ENCODE measurements around the gene KIAA1671.

Gene KIAA1671

DNA sequence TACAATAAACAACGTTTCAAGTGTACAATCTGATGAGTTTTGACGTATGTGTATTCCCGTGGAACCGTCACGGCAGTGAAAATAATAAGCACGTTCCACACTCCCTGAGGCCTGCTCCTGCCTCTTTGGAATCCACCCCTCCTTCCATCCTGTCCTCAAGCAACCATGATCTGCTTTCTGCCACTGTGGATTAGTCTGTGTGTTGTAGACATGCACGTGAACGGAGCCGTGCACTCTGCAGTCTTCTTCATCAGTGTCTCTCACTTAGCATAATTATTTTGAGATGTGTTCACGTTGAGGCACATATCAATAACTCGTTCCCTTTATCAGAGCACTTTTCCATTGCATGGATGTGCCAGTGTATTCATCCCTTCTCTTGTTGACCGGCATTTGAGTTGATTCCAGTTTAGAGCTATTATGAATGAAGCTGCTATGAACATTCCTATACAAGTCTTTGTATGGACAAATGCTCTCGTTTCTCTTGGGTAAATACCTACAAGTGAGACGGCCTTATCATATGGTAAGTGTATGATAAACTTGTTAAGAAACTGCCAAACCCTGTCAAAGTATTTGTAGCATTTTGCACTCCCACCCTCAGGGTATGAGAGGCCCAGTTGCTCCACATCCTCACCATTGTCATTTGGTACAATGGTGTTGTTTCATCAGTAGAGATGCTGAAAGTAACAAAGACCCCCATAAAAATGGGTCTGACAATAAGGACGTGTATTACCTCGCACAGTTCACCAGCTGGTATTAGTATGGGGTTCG, 144.3 kb downstream of the KIAA1671 start:
- no peak for DNase-seq

DNA sequence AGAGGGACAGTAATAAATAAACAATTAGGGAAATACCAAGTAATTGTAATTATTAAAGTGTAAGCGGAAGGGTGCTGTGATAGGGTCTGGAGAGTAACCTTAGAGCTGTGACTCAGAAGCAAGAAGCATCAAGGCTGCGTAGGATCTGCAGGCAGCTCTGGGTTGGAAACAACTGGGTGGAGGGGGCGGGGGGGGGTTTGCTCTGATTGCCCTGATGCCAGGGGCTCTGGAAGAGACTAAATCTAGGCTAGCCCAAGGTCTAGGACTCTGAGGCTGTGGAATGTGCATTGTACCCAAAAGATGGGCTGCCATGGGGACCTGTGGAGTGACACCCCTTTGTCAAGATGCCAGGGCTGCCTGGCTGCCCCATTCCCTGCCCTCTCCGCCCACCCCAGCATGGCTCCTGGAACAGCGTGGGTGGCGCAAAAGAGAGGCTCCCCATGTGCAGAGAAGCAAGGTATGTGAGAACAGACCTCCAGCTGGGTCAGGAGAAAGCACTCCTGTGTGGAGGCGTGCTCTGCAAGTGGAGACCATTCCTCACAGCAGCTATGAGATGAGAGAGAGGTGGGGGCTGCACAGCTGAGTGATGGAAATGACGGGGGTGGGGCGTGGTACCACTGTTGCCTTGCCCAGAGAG, 146.0 kb downstream of the KIAA1671 start:
- DNase-seq = no peak

DNA sequence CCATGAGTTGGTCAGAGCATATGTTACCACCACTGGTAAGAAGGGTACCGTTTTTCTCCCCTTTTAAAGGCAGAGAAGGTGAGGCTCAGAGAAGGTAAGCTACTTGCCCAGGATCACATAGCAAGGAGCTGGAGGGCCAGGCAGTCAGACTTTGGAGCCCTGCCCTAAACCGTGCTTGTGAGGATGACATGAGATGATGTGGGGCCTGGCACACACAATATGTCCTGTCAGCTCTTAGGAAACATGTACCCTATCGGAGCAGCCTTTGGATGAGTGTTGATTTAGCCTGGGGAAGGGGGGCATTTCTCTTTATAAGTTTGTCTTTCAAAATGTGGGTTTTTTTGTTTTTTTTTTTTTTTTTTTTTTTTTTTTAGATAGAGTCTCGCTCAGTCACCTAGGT, 146.7 kb downstream of the KIAA1671 start:
- DNase-seq = no peak

DNA sequence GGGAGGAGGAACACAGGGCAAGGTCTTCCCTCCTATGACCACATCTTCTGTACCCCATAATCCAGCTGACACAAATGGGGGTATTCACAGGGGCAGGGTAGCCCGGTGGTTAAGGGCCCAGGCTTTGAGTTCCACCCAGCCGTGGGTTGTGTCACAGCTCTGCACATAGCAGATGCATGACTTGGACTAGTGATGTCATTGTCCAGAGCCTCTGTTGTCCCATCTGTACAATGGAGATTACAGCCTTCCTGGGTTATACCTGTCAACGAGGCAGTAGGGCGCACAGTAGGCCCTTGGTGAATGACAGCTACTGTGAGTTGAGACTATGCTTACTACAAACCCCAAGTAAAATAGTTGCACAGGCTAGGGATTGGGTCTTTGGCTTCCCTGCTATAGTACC, 147.9 kb downstream of the KIAA1671 start:
- DNase-seq = no peak

DNA sequence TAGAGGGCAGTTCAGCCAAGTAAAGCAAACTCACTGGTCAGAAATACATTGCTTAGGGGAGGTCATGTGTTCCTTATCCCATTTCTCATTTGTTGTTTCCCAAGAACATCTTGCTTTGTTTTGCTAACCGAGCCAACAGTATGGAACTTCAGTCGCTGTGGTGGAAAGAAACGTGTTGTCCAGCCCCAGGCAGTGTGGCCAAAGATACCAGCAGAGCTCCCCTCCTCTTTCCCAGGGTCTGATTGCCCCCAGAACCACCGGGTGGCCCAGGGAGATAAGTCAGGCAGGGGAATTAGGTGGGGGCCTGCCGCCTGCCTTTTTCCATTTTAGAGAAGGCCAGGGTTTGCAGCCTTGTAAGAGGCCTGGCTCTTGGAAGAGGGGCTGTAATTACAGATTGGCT, 148.4 kb downstream of the KIAA1671 start:
- DNase-seq = no peak

DNA sequence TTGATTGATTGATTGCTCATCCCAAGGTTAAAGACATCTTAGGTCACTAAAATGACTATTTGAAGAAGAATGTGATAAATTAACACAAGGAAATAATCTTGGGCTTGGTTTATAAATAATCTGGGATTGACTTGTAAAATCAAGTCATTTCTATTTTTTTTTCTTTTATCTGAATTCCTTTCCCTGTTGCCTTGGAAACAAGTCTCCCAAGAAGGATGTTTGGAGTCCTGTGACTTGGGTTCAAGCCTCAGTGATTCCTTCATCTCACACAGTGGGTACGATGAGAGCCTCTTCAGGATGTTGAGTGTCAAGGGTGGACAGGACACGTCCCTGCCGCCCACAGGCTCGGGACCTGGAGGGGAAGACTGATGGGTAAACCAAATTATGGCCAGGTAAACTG, 149.0 kb downstream of the KIAA1671 start:
- no peak for DNase-seq

DNA sequence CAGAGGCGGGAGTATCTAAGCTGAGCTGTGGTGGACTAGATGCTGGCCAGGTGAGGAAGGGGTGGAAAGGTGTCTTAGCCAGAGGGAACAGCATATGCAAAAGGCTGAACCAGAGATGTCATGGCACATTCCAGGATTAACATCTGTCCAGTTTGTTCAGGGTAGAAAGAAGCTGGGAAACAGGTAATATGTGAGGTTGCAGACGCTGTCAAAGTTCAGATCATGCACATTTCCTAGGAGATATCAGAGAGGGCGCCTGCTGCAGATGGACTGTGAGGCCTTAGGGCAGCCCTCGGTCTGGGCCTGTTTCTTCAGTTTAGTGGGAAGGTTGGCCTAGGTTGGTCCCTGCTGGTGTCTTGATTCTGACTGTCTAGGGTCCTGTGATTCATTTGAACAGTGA, 149.5 kb downstream of the KIAA1671 start:
- DNase-seq = no peak

DNA sequence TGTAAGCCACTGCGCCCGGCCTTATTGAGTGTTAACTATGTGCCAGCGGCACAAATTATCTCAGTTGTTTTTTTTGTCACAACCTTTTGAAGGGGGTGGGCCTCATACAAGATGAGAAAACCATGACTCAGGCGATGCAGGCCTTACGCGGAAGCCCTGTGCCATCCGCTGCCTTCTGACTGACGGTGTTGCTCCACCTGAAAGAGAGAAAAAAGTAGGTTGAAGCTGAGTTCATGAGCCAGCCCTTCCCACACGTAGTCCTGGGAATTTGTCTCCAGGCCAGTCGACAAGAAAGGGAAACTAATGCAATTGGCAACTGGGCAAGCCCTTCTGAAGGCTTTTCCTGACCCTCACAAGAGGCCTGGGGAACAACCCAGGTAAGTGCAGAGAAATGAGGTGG, 150.2 kb downstream of the KIAA1671 start:
- DNase-seq = no peak

DNA sequence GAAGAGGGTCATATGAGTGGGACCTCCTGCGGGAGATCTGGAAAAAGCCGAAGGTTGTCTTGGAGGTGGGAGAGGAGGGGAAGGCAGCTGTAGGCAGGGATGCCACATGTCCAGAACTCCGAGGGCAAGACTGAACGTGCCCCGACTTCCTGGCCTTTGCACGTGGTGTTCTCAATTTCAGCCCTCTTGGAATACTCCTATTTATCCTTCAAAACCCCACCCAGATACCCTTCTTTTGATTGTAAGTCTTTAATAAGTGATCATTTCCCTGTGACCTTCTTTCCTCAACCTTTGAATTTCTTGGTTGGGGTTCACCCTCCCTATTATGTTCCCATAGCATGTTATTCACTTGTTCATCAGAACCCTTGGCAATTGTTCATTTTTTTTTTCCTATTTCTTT, 151.9 kb downstream of the KIAA1671 start:
- DNase-seq = no peak

DNA sequence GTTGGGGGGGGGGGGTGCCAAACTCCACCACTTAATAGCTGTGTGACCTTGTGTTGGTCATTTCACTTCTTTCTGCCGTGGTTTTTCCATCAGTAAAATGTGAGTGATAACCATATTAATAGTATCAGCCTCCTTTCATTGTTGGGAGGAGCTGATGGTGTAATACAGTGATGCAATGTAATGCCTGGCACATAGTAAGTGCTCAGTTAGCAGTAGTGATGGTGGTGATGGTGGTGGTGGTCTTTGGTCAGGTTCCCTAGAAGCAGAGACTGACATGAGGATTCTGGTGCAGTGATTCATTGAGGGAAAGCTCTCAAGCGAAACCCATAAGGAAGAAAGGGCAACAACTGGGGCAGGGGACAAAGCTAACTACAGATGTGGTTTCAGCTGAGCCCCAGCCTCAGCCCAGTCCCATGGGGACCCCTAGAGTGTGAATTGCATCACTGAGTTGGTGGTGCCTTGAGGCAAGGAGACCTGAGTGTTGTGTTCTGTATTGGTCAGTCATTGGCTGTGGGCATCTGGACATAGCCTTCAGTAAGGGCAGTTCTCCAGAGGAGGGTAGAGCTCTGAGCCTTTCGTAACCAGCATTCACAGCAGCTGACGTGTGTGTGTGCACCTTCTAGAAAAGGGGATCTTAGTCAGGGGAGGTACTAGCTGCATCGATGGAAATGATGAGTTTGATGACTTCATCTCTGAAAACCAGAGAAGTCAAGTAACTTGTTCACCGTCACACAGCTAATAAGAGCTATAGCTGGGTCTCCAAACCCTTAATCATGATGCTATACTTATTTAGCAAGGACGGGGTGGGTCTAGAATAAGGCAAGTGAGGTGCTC, 153.5 kb downstream of the KIAA1671 start:
- DNase-seq = no peak

DNA sequence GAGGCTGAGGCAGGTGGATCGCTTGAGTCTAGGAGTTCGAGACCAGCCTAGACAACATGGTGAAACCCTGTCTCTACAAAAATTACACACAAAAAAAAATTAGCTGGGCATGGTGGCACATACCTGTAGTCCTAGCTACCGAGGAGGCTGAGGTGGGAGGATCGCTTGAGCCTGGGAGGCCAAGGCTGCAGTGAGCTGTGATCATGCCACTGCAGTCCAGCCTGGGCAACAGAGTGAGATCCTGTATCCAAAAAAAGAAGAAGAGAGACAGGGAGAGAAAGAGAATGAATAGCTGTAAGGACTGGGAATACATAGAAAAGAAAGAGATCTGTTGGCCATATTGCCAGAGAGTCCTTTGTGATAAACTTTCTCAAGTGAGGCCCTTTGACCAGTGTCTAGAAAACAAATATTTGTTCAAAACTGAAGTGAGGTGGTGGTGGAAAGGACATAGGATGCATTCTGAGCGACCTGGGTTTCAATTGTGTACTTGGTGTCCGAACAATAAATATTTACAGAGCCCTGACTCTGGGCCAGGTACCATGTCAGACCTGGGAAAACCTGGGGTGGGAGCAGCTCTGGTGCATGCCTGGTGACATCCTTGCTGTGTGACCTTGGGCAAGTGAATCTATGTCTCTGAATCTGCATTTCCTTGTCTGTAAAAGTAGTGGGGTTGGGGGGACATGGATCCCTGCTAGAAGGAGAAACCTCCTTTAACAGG, 157.5 kb downstream of the KIAA1671 start:
- no peak for DNase-seq

DNA sequence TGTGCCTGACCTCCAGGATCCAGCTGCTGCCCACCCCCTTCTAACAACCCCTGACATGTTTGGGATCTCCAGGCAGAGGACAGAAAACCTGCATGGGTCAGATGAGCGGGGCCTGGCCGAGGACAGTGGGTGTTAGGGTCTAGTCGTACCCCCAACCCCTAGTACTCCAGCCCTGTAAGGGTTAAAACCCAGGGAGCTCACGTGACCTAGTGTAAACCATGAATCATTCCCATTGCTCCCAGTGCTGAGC, 158.0 kb downstream of the KIAA1671 start:
- DNase-seq = no peak

DNA sequence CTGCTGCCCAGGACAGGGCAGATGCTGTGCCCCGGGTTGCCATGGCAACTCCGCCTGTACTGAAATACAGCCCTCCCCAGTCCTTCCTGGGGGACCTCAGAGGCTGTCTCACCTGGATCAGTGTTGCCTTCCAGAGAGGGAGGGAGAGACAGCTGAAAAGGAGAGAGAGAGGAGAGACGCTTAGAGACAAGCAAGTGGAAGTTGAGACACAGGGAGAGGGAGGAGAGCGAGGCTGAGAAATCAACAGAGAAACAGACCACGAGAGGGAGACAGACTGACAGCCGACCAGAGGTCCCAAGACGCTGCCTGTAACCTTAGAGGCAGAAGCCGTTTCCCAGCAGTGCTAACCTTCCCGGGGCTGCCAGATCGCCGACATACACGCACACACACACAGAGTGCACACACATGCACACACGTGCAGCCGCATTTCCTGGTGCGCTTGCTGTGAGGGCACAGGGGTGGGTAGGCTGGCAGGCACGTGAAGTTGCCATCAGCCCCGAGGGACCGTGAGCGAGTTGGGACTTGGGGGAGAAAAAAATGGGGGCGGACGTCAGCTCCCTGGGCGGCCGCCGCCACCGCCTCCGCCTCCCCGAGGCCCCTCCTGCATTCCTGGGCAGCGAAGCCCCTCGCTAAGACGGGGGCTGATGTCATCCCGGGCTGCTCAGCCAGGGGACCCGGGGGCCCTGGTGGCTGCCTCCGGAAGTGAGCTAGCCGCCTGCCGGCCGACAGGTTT, 158.5 kb downstream of the KIAA1671 start:
- peak; percentile 27 for DNase-seq

DNA sequence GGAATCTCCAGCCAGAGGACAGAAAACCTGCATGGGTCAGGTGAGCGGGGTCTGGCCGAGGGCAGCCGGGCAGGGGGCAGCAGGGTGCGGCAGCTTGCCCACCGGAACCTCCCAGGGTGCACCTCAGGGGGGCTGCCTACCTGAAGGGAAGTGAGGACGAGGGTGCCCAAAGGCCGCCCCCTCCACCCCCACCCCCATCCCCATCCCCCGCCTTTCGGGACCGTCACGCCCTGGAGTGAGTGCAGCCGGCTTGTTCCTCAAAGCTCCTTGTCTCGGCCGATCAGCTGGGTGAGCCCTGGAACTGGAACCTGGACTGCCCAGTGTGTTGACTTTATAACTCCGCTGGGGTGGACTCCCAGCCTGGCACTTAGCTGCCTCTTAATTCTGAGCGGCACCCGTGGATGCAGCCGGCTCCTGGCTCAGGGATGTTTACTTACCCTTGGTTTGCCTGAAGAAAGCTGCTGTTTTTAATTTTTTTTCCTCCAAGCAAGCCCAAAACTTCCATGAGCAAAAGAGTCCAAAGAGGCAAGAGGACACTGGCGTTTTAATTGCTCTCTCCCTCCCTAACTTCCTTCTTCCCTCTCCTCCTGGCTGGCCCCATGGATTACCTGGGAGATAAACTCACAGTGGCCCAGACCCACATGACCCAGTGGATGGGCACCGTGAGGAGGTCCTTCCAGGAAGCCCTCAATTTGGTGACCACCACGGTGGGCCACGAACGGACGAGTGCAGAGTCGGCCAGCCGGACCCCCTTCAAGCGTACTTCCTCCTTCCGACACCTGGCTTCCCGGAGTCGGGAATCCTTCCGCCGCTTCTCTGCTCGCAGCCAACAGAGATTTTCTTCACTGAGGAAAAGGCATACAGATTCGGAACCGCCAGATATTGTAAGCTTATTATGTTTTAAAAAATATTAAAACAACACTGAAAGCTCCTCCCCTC, 159.3 kb downstream of the KIAA1671 start:
- no peak for DNase-seq

DNA sequence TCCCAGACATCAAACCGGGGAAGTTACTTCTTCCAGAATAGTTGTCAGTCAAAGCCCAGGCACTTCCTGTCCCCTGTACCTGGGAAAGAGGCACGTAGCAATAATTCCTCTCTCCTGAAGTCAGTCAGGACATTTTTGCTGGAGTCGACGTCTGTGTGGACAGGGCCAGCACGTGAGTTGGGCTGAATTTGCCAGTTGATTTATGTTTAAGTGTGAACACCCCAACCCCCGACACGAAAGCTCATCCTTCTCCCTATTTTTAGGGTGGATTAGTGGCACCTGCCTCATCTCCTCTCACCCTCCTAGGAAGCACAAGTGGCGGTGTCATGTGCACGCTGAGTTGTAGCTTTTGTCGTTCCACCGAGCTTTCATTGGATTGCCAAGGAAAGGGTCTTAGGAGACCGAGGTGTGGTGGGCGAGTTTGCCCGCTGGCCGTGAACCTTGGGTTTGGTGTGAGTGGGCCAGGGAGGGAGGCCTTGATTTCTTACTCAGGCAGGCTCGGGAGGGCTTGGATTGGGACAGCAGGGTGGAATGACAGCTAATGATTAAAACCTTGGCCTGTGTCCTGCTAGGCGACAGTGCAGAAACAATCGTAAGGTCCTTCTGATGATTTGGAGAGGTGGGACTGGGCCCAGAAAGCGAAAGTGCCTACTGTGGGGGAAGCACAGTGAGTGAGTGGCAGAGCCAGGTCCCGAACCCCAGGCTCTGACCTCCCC, 160.2 kb downstream of the KIAA1671 start:
- DNase-seq = no peak

DNA sequence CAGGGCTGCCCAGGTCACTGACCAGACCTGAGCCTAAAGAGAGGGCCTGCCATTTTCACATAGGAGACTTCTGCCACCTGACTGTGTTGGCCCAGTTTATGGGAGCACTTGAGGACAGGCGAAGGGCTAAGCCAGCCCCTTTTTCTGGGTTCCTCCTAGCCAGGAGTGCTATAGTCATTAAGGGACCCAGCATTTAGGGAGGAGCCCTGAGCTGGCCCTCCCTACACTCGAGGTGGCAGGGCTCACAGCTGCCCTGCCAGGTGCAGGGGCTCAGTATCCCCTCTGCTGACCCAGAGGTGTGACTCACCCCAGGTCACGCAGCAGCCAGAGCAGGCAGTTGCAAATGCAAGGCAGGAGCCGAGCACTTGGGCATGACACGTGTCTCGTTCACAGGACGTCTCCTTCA, 160.8 kb downstream of the KIAA1671 start:
- DNase-seq = no peak

DNA sequence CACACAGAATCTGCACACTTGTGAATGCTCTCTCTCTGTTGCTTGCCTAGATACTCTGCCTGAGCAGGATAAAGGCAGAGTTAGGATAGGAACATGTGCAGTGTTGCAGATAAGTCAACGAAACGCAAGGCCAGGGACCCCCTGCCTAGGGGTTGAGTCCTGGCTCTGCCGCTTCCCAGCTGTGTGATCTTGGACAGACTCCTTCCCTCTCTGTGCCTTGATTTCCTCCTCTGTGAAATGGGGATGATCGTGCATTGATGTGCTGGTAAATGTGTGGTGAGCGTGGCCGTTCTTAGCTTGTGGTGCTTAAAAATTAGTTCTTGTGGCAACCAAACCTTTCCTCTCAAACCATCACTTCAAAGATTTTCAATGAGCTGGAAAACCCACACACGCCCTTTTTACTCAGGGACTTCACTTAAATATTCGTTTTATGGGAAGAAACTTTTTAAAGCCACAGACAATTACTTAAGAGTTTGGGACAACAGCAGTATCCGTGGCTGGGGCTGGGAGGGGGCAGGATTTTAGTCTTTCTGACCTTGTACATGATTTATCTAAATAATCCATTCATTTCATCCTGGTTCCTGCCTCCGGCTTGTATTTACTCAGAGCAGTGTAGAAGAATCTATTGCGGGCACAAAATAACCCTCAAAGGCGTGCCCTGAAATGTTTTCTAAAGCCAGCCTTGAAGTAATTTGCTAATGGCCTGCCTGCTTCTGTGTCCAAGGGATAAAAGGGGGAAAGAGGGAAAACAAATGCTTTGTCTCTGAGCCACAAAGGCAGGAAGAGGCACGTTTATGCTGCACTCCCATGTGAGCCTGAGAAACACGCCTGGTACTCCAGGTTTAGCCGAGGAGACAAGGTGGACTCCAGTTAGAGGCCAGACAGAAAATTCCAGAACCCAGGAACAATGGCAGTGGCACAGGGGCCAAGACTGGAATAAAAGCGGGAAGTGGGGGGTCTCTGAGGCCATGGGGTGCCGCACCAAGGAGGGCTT, 162.2 kb downstream of the KIAA1671 start:
- DNase-seq = no peak

DNA sequence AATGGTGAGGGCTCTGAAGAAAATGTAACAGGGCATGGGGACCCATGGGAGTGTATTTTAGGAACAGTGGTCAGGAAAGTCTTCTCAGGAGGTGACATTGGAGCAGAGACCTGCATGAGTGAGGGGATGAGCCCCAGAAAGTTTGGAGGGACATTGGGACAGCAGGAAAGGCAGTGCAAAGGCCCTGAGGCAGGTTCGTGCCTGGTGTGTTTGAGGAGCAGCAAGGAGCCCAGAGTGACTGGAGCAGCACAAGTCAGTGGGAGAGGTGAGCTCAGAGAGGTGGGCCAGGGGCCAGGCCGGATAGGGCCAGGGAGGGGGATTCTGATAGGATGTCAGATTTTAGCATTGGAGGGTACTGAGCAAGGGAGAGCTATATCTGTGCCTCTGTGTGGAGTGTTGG, 167.1 kb downstream of the KIAA1671 start:
- DNase-seq = no peak

DNA sequence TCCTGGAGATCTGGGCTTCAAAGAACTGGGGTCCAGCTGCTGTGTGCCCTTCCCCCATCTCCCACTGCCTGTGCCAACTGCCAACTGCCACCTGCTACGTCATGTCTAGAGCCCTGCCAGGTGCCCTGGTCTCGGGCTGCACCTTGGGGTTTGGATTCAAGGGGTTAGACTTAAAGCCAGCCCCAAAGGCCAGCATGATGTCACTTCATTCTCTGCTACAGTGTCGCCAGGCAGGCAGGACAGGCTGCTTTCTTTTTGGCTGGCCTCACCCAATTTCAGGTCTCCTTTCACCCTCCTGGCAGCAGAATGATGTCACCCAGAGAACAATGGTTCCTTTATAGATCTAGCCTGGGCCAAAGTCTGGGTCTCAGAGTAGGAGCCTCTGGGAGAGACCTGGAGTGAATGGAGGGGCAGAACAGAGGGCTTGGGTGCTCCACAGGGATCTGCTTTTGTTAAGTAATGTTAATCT, 167.6 kb downstream of the KIAA1671 start:
- no peak for DNase-seq

Data from effector CD8-positive, alpha-beta T cell (primary cell).